Amniotic epithelial cell (primary cell): ENCODE data around the gene COL4A5.
"Not testable (repeated sequence)": the region's sequence is repeated elsewhere in the genome, so short reads cannot be mapped to it uniquely, and the experiment has no call there.

Experiments
- DNase-seq: peaks from one replicate; pipeline ENCODE4 v3.0.0-alpha.2; 2010; ENCODE audit warnings: low read depth

The COL4A5 gene

GRCh38 chrX:108456971-108457477, 17.4 kb downstream of the COL4A5 start:
- DNase-seq = no peak

DNA sequence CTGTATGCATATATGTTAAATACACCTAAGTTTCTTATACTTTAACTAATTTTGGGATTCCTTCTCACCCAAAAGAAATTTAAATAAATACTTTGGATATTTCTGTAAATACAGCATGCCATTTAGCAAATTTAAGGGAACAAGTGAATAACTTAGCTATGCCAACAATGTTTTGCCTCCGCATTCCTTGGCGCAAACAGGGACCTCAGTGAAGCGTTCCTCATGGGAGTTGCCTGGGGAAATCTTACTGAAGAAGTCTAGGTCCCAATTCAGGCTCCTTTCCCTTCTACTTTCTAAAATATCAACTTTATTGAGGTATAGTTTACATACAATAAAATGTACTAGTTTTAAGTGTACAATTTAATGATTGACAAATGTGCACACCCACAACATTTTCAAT, 25.0 kb downstream of the COL4A5 start:
- DNase-seq = no peak

GRCh38 chrX:108468486-108468885, 28.8 kb downstream of the COL4A5 start:
- peak; percentile 63 for DNase-seq

GRCh38 chrX:108473979-108474378, 34.3 kb downstream of the COL4A5 start:
- no peak for DNase-seq

GRCh38 chrX:108481528-108481927, 41.9 kb downstream of the COL4A5 start:
- not testable (repeated sequence) for DNase-seq

GRCh38 chrX:108484251-108484650, 44.6 kb downstream of the COL4A5 start:
- no peak for DNase-seq

DNA sequence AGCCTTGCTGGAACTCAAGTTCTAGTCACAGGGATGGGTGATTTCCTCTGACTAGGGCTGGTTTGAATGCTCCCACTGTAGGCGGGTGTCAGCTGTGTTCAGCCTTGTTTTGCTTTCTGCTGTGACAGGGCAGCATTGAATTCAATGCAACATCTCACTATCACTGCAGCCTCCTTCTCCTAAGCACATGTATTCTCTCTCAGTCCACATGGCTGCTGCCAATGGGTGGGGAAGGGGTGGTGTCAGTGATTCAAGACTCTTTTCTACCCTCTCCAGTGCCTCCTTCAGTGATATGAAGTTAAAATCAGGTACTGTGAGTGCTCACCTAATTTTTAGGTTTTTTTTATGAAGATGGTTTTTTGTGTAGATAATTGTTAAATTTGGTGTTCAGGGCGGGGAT, 46.3 kb downstream of the COL4A5 start:
- DNase-seq = no peak

GRCh38 chrX:108494406-108495090, 54.9 kb downstream of the COL4A5 start:
- peak; percentile 55 for DNase-seq

- peak; percentile 27 for DNase-seq
Measured at GRCh38 chrX:108511721-108512120, 72.1 kb downstream of the COL4A5 start.

GRCh38 chrX:108516184-108516583, 76.5 kb downstream of the COL4A5 start:
- DNase-seq = peak; percentile 82

- no peak for DNase-seq
Measured at GRCh38 chrX:108527724-108528123, 88.1 kb downstream of the COL4A5 start.

- DNase-seq = peak; percentile 49
Measured at GRCh38 chrX:108537005-108537404, 97.4 kb downstream of the COL4A5 start.

- DNase-seq = no peak
Measured at GRCh38 chrX:108541286-108541685, 101.6 kb downstream of the COL4A5 start.

GRCh38 chrX:108557580-108557979, 117.9 kb downstream of the COL4A5 start:
- DNase-seq = no peak

DNA sequence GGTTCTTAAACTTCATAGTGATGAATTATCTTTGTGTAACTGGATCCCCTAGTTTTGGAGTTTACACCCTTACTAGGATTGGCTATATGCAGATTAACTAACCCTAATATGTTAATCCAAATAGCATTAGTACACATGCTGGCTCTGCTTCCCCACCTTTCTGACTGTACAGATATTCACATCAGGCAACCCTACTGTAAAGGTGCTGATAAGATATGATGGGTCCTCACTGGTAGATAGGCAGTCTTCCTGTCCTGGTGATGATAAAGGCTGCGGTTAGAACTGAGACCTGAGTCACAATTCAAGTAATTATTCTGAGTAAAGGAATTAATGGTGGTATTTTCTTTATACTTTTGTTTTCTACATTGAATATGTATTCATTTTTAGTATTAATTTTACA, 118.6 kb downstream of the COL4A5 start:
- peak; percentile 6 for DNase-seq

DNA sequence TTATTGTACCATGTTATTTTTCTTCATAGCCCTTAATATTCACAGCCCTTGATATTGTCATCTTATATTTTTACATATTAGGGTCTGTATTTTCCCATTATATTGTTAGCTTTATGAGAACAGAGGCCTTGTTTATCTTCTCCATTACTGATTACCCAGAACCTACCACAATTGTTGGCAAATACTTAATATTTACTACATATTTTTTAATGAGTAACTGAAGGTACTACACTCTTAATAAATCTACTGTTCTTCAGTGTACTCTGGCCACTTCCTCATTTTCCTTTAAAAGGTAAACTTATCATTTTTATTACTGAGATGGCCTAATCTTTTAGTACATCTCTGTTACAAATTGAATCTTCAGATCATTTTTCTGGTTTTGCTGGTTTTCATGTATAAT, 133.5 kb downstream of the COL4A5 start:
- no peak for DNase-seq

DNA sequence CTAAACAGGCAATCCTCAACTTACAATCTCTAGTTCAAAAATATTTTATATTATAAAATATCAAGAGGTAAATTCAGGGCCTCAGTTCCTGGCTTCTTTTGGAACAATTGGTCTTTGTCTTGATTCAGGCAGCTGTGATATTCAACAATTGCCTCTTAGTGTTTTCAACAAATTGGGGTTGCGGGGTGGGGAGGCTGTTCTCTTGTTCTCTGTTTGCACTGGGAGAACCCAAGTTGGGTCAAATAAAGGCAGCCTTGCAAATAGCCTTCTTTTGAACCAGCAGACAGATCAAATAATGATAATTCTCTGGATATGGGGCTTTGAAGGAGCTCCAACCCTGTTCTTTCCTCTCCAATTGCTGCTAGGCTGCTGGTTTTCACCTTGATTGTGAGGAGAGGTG, 142.5 kb downstream of the COL4A5 start:
- no peak for DNase-seq

DNA sequence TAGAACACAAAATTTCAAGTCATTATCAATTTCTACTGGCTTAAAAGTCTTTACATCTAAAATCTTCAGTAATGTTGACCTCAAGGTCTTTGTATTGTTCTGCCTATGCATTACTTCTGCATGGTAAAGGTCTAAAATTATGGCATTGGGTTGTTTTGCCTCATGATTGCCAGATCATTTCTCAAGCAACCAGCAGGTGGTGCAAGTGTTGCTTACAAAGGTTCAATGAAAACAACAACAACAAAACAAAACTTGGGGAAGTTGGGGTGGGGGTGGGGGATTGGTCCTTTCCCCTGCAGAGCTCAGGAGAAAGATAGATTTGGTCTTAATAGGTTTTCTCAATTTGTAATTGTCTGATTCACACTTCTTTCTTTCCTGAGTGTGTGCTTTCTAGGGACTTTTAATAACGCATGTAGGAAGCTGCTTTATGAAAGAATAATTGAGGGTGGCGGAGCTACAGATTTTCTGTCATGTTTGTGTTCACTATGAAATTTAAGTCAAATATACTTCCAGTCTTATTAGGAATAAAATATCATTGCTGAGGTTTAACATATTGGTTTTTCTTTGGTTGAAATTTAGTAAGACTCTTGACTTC, 145.1 kb downstream of the COL4A5 start:
- DNase-seq = peak; percentile 5

DNA sequence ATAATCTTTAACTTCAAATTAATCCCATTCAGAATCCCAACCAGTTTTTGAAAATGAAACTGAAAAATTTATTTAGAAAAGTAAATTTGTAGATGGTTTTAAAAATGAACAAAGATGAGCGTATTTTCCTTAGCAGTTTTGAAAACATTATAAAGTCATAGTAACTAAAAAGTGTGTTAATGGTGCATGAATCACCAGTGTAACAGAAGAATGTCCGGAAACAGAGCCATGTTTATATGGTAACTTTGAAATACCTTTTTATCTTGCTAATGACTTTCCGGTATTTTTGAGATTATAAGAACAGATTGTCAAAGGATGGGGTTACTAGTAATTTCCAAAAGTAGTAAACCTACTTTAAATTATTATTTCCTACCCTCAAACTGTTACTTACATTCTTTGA, 150.9 kb downstream of the COL4A5 start:
- peak; percentile 58 for DNase-seq

GRCh38 chrX:108601276-108601675, 161.6 kb downstream of the COL4A5 start:
- no peak for DNase-seq

- no peak for DNase-seq
Measured at GRCh38 chrX:108610141-108610540, 170.5 kb downstream of the COL4A5 start.

GRCh38 chrX:108614616-108615015, 175.0 kb downstream of the COL4A5 start:
- peak; percentile 1 for DNase-seq

- no peak for DNase-seq
Measured at GRCh38 chrX:108640817-108641216, 201.2 kb downstream of the COL4A5 start.
